Measurements from ENCODE around the gene SPTBN2.
"Not testable (repeated sequence)": the region's sequence is repeated elsewhere in the genome, so short reads cannot be mapped to it uniquely, and the experiment has no call there.

Gene SPTBN2

DNA sequence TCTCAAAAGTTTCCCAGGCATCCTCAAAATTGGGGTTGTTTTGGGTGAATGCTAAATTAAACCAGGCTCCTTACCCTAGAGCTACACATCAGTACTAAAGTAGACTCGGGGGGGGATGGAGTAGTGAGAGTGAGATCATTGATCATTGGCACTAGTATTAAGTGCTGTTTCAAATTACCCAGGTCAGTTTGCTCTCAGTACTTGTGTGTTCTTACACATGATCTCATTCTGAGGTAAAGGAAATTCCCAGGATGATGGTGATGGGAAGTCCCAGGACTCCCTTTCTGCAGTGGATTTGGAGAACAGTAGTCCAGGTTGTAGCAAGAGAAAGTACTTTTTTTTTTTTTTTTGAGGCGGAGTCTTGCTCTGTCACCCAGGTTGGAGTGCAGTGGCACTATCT is 78.0 kb downstream of the SPTBN2 start:
- no peak overlapping the region for H3K4me3 ChIP-seq (ENCODE audit: low read length)
- H3K27ac ChIP-seq (ENCODE audit: low read depth, low read length): no peak overlapping the region
- no peaks in the 10 kb centered on the region for H3K9me3 ChIP-seq (ENCODE audit: insufficient read depth, low read depth, low read length)
- WGBS: 95% methylated on average over 2 of the region's 2 CpGs
- peaks cover 66% of the 10 kb centered on the region for H3K36me3 ChIP-seq (ENCODE audit: insufficient read depth, low read length)
- no peak overlapping the region for H3K9ac ChIP-seq (ENCODE audit: low read depth, low read length)
- H3K27me3 ChIP-seq (ENCODE audit: insufficient read depth, low read length): no peaks in the 10 kb centered on the region
- H3K4me1 ChIP-seq (ENCODE audit: insufficient read depth, low read length): no peaks in the 10 kb centered on the region

DNA sequence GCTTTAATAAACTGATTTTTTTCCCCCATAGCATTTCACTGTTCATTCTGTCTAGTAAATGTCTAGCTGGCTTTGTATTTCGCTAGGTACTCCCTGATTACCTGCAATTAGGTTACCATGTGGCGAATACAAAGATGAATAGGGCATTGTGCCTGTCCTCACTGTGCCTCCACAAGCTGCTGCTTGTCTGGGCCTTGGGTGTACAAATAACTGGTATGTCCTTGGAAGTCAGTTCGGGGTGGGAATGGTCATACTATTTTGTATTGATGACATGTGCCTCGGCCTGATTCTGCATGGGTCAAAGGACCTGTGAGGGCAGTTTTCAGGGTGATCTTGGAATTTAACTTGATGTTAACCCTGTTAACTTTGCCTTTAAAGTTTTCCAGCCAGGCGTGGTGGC is 79.1 kb downstream of the SPTBN2 start:
- Histone ChIP-seq H3K27me3 (ENCODE audit: insufficient read depth, low read length) (no peaks in the 10 kb centered on the region), H3K9me3 (ENCODE audit: insufficient read depth, low read depth, low read length) (no peaks in the 10 kb centered on the region), H3K4me3 (ENCODE audit: low read length) (no peak overlapping the region), H3K36me3 (ENCODE audit: insufficient read depth, low read length) (peaks cover 77% of the 10 kb centered on the region), H3K27ac (ENCODE audit: low read depth, low read length) (no peak overlapping the region), H3K4me1 (ENCODE audit: insufficient read depth, low read length) (no peaks in the 10 kb centered on the region), H3K9ac (ENCODE audit: low read depth, low read length) (no peak overlapping the region)
- WGBS: 93% methylated on average over 5 of the region's 5 CpGs

DNA sequence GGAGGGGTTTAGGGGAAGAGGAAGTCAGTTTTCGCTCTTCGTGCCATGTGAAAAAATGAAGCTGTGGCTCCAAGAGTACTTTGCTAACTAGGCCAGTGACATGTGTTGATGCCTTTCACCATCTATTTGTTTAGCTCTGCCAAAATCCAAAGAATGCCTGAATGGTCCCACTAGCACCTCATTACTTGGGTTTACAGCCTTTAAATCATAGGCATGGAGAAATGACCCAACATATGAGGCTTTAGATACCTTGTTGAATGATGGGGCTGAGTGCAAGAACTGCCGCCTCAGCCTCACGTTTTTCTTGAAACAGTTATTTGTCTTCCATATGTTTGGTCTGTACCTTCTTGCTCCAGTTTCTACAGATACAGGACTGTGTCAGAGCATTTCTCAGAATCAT is 82.2 kb downstream of the SPTBN2 start:
- Histone ChIP-seq H3K9ac (ENCODE audit: low read depth, low read length) (no peak overlapping the region), H3K9me3 (ENCODE audit: insufficient read depth, low read depth, low read length) (no peaks in the 10 kb centered on the region), H3K27me3 (ENCODE audit: insufficient read depth, low read length) (no peaks in the 10 kb centered on the region), H3K4me1 (ENCODE audit: insufficient read depth, low read length) (peaks cover 17% of the 10 kb centered on the region), H3K4me3 (ENCODE audit: low read length) (no peak overlapping the region), H3K27ac (ENCODE audit: low read depth, low read length) (no peak overlapping the region), H3K36me3 (ENCODE audit: insufficient read depth, low read length) (peaks cover 90% of the 10 kb centered on the region)
- WGBS: 94% methylated on average over 4 of the region's 4 CpGs

DNA sequence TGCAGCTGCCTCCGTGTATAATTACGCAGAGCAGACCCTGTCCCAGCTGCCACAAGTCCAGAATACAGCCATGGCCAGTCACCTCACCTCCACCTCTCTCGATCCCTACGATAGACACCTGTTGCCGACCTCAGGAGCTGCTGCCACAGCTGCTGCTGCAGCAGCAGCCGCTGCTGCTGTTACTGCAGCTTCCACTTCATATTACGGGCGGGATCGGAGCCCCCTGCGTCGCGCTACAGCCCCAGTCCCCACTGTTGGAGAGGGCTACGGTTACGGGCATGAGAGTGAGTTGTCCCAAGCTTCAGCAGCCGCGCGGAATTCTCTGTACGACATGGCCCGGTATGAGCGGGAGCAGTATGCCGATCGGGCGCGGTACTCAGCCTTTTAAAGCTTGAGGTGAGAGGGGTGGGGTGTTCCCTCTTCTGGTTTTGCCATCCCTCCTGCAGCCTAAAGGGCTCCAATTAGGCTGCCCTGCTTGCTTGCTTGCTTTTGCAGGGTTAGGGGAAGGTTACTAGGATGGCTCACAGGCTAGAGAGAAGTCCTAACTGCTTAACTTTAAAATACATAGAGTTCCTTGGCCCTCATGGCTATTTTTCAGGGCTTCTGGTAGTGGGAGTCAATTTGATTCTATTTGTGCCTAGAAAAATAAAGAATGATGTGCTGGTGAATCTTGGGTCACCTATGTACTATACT is 85.1 kb downstream of the SPTBN2 start:
- H3K4me3 ChIP-seq (ENCODE audit: low read length): peak overlapping the region; percentile 12
- 95% methylated on average over 24 of the region's 24 CpGs for WGBS
- no peaks in the 10 kb centered on the region for H3K9me3 ChIP-seq (ENCODE audit: insufficient read depth, low read depth, low read length)
- no peak overlapping the region for H3K9ac ChIP-seq (ENCODE audit: low read depth, low read length)
- no peaks in the 10 kb centered on the region for H3K27me3 ChIP-seq (ENCODE audit: insufficient read depth, low read length)
- peaks cover 36% of the 10 kb centered on the region for H3K4me1 ChIP-seq (ENCODE audit: insufficient read depth, low read length)
- peaks cover 91% of the 10 kb centered on the region for H3K36me3 ChIP-seq (ENCODE audit: insufficient read depth, low read length)
- H3K27ac ChIP-seq (ENCODE audit: low read depth, low read length): no peak overlapping the region

DNA sequence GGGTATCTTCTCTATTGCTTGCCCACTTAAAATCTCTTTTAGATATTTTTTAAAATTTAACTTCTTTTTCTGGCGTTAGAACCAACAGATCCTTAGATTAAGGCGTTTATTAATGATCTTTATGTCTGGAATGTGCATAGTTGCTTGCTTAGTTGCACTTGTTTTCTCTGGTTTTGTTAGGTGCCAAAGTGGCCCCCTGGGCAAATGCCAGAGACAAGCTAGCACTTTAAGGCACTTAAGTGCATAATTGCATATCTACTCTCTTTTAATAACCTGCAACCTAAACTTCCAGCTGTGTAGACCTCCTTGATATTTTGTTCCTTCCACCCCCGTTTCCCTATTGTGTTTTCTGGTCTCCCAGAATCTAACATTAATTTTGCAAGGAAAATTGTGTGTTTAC is 87.2 kb downstream of the SPTBN2 start:
- no peaks in the 10 kb centered on the region for H3K9me3 ChIP-seq (ENCODE audit: insufficient read depth, low read depth, low read length)
- peak overlapping the region; percentile 75 for H3K4me3 ChIP-seq (ENCODE audit: low read length)
- H3K36me3 ChIP-seq (ENCODE audit: insufficient read depth, low read length): peaks cover 72% of the 10 kb centered on the region
- WGBS: 79% methylated on average over 3 of the region's 3 CpGs
- peak overlapping the region; percentile 20; the same call in 1 of the 2 replicates for H3K9ac ChIP-seq (ENCODE audit: low read depth, low read length)
- peaks cover 43% of the 10 kb centered on the region for H3K4me1 ChIP-seq (ENCODE audit: insufficient read depth, low read length)
- no peaks in the 10 kb centered on the region for H3K27me3 ChIP-seq (ENCODE audit: insufficient read depth, low read length)
- H3K27ac ChIP-seq (ENCODE audit: low read depth, low read length): no peak overlapping the region

DNA sequence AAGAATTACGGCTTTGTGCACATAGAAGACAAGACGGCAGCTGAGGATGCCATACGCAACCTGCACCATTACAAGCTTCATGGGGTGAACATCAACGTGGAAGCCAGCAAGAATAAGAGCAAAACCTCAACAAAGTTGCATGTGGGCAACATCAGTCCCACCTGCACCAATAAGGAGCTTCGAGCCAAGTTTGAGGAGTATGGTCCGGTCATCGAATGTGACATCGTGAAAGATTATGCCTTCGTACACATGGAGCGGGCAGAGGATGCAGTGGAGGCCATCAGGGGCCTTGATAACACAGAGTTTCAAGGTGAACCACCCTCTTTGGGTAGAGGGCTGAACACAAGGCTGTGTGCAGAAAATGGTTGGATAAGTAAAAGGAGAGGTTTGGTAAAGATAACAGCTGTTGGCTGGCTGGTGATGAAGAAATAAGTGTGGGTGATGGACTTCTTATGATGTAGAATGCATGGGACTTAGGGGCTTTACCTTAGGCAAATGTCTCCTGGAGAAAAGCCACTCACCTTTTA is 89.1 kb downstream of the SPTBN2 start:
- not testable (repeated sequence) for H3K27ac ChIP-seq (ENCODE audit: low read depth, low read length); H3K27me3 ChIP-seq (ENCODE audit: insufficient read depth, low read length); H3K9me3 ChIP-seq (ENCODE audit: insufficient read depth, low read depth, low read length)
- peak overlapping the region; percentile 75 for H3K4me3 ChIP-seq (ENCODE audit: low read length)
- H3K36me3 ChIP-seq (ENCODE audit: insufficient read depth, low read length): peaks cover 58% of the 10 kb centered on the region
- WGBS: 81% methylated on average over 7 of the region's 10 CpGs
- peak overlapping the region; percentile 98; the same call in 1 of the 2 replicates for H3K9ac ChIP-seq (ENCODE audit: low read depth, low read length)
- H3K4me1 ChIP-seq (ENCODE audit: insufficient read depth, low read length): peaks cover 43% of the 10 kb centered on the region

DNA sequence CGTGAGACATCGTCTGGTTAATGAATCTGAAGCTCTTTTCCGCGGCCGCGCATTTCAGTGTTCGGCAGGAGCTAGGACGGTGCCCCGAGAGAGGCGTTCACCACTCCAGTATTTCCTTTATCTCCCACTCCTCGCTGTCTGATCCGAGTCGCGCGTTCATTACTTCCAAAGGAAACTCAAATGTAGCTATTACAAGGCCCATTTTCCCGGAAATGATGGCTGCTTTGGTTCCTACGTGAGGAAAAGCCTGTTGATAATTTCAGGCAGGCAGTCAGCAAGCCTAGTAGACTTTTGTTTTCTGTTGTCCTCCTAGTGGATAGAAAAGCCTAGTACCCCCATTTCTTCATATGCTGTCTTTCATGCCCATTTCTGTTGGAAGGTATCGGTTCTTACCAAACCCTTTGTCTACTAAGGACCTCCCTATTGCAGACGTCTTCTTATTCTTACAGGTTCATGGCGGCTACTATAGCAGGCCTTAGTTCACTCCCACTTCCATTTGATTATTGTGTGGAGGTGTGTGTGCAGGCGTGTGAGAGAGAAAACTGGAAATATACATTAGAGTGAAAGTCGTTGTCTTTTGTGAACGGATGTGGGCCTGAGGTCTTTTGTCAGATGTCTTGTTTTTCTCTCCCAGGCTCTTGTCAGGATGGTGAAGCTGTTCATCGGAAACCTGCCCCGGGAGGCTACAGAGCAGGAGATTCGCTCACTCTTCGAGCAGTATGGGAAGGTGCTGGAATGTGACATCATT is 89.8 kb downstream of the SPTBN2 start:
- H3K27me3 ChIP-seq (ENCODE audit: insufficient read depth, low read length): no peaks in the 10 kb centered on the region
- peak overlapping the region; percentile 90 for H3K27ac ChIP-seq (ENCODE audit: low read depth, low read length)
- peak overlapping the region; percentile 98 for H3K9ac ChIP-seq (ENCODE audit: low read depth, low read length)
- 10% methylated on average over 25 of the region's 27 CpGs for WGBS
- H3K9me3 ChIP-seq (ENCODE audit: insufficient read depth, low read depth, low read length): no peaks in the 10 kb centered on the region
- peaks cover 58% of the 10 kb centered on the region for H3K36me3 ChIP-seq (ENCODE audit: insufficient read depth, low read length)
- peaks cover 43% of the 10 kb centered on the region for H3K4me1 ChIP-seq (ENCODE audit: insufficient read depth, low read length)
- H3K4me3 ChIP-seq (ENCODE audit: low read length): peak overlapping the region; percentile 75

DNA sequence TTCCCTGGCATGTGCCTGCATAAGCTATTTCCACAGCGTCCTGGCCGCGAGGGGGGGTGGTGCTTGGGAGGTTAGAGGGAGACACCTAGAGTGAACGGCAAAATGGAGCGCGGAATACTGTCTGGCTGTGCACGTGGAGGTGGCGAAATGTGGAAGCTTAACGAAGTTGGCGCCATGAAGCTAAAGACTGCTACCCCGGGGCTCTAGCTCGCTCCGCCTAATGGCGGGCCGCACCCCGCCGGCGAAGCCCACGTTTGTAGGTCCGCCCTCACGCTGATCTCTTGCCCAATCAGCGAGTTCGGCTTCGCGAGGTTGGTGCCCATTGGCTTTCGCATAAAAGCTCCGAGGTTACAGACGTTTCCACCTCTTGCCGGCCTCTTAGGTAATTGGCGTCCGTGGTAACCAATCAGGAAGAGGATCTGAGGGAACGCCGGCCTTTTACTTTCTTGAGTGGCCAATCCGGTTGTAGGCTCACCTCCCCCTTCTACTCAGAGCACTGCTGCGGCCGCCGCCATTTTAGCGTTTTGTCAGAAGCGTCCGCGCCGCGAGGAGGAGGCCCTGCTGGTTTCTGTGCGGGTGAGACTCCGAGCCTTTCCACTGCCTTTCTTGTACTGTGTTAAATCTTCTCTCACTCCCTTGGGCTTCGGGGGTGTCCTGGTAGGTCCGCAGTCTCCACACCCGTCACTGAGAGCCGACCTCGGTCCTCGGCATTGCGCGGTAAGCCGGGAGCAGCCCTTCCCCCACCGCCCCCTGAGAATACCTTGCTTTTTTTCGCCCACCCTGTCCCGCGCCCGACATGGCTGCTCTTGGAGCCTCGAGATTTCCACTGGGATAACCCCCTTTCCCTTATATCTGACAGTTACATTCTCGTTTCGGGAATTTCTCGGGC is 90.6 kb downstream of the SPTBN2 start, which contains the start of gene RBM4:
RBM4 (plus strand) TSS at position 527 of the 889 bp plus-strand sequence. CDS start 1,009 bp downstream, outside the sequence.
- under 1% methylated on average over 63 of the region's 63 CpGs for WGBS
- H3K36me3 ChIP-seq (ENCODE audit: insufficient read depth, low read length): peaks cover 55% of the 10 kb centered on the region
- H3K27ac ChIP-seq (ENCODE audit: low read depth, low read length): peak within 1 kb of the TSS; percentile 90

DNA sequence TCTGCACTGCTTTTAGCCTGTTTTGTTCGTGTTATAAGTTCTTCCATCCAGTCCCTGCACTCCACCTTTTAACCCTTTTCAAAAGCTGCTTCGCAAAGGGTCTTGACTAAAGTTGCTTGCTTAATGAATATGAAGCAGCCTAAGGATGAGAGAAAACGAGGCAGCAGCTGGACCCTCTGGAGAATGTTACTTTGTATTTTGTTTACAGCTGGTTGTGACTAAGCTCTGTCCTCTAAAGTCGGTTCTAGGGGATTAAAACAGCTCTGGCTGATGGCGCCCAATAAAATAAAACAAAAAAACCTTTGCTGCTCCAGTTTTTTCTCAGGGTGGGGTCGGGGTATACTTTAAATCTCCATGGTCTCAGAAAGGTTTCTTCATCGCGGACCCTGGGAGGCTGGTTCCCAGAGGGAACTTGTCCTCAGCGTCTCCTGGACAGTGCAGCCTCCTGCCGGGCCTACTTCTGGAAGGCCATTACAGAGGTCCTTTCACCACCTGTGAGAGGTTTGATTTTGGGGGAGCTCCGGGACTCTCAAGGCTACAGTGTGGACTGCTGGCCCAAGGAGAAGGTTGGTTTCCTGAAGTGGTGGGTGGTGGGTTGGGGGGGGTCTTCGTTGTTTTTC is 91.3 kb downstream of the SPTBN2 start:
- H3K36me3 ChIP-seq (ENCODE audit: insufficient read depth, low read length): peaks cover 55% of the 10 kb centered on the region
- peak overlapping the region; percentile 85 for H3K27ac ChIP-seq (ENCODE audit: low read depth, low read length)
- peak overlapping the region; percentile 84 for H3K9ac ChIP-seq (ENCODE audit: low read depth, low read length)
- H3K4me3 ChIP-seq (ENCODE audit: low read length): peak overlapping the region; percentile 75
- WGBS: 51% methylated on average over 12 of the region's 12 CpGs
- H3K4me1 ChIP-seq (ENCODE audit: insufficient read depth, low read length): peaks cover 35% of the 10 kb centered on the region
- H3K9me3 ChIP-seq (ENCODE audit: insufficient read depth, low read depth, low read length): no peaks in the 10 kb centered on the region
- no peaks in the 10 kb centered on the region for H3K27me3 ChIP-seq (ENCODE audit: insufficient read depth, low read length)

More for the DNA sequence above, 90.6 kb downstream of the SPTBN2 start, which contains the start of gene RBM4:
- H3K4me1 ChIP-seq (ENCODE audit: insufficient read depth, low read length): peaks cover 42% of the 10 kb centered on the region
- peak within 1 kb of the TSS; percentile 75 for H3K4me3 ChIP-seq (ENCODE audit: low read length)
- H3K9ac ChIP-seq (ENCODE audit: low read depth, low read length): peak within 1 kb of the TSS; percentile 98
- no peaks in the 10 kb centered on the region for H3K27me3 ChIP-seq (ENCODE audit: insufficient read depth, low read length)
- no peaks in the 10 kb centered on the region for H3K9me3 ChIP-seq (ENCODE audit: insufficient read depth, low read depth, low read length)

DNA sequence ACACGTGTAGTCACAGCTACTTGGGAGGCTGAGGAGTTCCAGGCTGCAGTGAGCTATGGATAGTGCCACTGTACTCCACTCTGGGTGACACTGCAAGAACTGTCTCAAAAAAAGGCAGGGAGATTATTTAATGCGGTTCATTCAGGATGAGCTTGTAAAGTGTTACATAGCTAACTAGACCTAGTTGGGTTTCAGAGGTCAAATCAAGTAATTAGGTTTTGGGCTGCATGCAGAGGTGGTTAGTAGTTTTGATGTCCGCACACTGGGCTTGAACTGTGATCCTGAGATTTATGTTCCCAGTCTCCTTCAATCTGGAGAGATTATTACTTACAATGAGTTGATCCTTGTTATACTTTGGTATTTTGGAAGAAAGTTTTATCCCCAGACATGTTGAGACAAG is 92.6 kb downstream of the SPTBN2 start:
- Histone ChIP-seq H3K36me3 (ENCODE audit: insufficient read depth, low read length) (peaks cover 51% of the 10 kb centered on the region), H3K9me3 (ENCODE audit: insufficient read depth, low read depth, low read length) (no peaks in the 10 kb centered on the region), H3K4me1 (ENCODE audit: insufficient read depth, low read length) (peaks cover 24% of the 10 kb centered on the region), H3K4me3 (ENCODE audit: low read length) (no peak overlapping the region), H3K9ac (ENCODE audit: low read depth, low read length) (no peak overlapping the region), H3K27ac (ENCODE audit: low read depth, low read length) (peak overlapping the region; percentile 17; the same call in 1 of the 2 replicates), H3K27me3 (ENCODE audit: insufficient read depth, low read length) (no peaks in the 10 kb centered on the region)
- 88% methylated on average over 3 of the region's 3 CpGs for WGBS
